Fibroblast of skin of back (primary cell): Measurements from ENCODE around the gene AHCYL2.
A peak's percentile ranks its signal among the peaks of the same experiment; 100 is the strongest.
"Not testable (repeated sequence)": the region's sequence is repeated elsewhere in the genome, so short reads cannot be mapped to it uniquely, and the experiment has no call there.

Source experiments
- DNase-seq: peaks from one replicate; pipeline ENCODE4 v3.0.0-alpha.2; 2013

AHCYL2 gene

DNA sequence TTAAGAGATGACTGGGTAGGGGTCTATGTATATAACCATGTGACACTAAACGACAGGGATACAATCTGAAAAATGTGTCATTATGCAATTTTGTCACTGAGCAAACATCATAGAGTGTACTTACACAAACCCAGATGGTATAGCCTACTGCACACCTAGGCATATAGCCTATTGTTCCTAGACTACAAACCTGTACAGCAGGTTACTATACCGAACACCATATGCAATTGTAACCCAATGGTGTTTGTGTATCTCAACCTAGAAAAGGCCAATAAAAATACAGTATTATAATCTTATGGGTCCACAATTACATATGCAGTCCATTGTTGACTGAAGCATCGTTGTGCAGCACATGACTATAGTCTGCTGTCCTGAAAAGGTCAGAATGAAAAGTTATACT lies 232.3 kb downstream of the AHCYL2 start:
- DNase-seq, result no peak

DNA sequence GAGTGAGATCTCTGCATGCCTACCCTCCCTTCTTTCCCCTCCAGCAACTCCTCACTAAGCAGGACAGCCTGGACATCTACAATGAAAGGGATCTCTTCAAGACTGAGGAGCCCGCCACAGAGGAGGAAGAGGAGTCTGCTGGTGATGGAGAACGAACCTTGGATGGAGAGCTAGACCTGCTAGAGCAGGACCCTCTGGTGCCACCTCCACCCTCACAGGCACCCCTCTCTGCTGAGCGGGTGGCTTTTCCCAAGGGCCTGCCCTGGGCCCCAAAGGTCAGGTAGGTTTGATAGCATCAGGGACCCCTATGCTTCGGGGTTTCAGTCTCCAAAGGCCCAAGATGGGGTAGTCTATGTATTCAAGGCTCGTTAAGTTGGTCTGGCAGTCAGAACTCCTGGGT lies 233.3 kb downstream of the AHCYL2 start:
- DNase-seq, result no peak

DNA sequence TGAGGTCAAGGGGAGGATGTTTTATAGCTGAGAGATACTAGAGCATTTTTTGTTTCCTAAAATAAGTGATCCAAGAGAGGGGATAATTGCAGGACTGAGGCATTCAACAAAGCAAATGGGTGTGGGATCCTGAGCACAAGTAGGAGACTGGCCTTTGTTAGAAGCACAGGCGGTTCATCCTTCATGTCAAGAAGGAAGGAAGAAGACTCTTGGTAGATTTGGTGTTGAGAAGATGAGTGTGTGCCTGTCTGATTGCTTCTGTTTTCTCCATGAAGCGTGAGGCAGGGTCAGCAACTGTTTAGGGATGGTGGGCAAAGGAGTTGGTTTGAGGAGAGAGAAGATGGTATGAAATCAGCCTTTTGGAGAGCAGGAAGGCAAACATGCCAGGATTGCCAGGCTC lies 237.0 kb downstream of the AHCYL2 start:
- no peak for DNase-seq

DNA sequence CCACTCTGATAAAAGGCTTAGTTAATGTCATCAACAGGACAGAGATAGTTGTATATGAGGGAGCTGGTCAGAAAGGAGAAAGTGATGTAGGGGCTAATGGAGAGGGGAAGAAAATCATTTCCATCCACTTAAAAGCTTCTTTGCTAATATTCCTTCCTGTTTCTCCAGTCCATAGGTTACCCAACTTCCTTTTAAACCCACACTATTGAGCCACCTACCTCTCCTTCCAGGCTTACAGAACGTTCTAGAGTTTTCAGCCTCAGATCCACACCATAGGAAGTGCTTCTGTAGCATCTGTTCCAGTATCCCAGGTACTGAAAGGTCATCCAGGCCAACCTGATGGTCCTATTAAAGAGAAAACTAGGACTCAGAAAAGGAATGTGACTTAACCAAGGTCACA lies 237.6 kb downstream of the AHCYL2 start:
- DNase-seq, result no peak

- no peak for DNase-seq
These were observed 239.4 kb downstream of the AHCYL2 start for GRCh38 chr7:129464194-129464593.

DNA sequence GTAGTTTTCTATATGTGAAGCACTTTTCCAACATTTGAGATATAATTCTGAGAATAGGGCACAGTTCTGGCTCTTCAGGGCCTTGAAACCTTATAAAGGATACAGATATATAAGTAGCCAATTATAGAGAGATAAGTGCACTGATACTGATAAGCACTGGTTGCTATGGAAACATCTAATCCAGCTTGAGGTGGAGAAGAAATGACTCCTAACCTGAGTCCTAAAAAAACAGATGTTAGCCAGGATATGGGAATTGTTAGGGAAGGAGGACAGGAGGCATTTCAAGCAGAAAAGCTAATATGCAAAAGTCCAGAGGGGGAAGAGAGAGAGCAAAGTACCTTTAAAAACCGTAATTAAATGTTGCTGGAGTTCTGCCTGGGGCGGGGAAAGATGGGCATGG lies 240.2 kb downstream of the AHCYL2 start:
- no peak for DNase-seq

- peak; percentile 22 for DNase-seq
These were observed 242.0 kb downstream of the AHCYL2 start for GRCh38 chr7:129466796-129467195.

- DNase-seq, result peak; percentile 43
These were observed 243.3 kb downstream of the AHCYL2 start for GRCh38 chr7:129468087-129468486.

DNA sequence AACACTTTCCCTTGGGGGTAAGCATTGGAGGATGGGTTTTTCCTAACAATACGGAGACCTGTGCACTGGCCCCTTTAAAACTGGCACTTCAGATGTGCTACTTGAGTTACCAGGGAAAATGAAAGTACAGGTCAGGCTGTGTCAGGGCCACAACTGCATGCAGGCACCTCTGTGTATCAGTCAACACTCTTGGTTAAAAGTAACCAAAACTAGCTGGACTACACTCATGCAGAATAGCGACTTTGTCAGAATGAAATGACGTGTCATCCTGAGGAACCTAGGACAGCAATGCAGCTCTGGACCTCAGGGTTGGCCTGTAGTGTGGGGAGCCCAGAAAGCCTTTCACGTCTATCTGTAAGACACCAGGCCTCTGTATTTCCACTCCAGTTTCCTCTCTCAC lies 243.7 kb downstream of the AHCYL2 start:
- no peak for DNase-seq

DNA sequence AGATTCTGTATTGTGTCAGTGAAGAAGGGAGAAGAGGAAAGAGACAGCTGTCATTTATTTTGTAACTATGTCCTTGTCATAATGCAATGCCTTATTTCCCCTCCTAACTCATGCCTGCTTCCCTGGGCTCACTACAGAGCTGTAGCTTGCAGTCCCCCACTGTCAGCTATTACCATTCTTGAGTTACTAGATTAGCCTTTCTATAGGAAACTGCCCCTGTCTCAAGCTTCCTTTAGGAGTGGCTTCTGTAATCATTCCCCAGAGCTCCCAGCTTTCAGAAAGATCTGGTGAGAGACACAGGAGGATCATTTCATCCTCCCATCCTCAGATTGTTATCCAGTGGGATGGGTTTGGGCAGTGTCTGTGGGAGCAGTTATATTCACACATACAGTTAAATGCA lies 245.1 kb downstream of the AHCYL2 start:
- DNase-seq, result no peak

GRCh38 chr7:129470411-129470810 lies 245.6 kb downstream of the AHCYL2 start:
- no peak for DNase-seq

DNA sequence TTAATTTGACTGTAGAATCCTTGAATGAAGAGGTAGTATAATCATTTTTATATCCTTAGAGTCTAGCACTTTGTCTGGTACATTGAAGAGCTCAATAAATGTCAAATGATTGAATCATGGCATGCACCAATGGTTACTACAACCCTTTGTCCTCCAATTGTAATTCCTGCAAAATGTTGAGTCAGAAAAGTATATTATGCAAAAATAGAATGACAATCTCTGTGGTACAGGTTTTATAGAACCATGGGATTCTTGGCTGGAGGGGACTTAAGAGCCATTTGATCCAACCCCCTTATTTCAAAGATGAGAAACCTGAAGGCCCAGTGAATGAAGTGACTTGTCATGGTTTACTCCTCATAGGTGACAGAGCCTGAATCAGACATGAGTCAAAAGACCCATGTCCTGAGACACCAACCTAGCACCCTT lies 246.6 kb downstream of the AHCYL2 start:
- no peak for DNase-seq

GRCh38 chr7:129475931-129476330 lies 251.1 kb downstream of the AHCYL2 start:
- not testable (repeated sequence) for DNase-seq

GRCh38 chr7:129476398-129476797 lies 251.6 kb downstream of the AHCYL2 start:
- DNase-seq, result not testable (repeated sequence)
